Endothelial cell of umbilical vein (primary cell): Measurements from ENCODE around the gene BCL6B.

Experiments used
- CTCF ChIP-seq, 2 donors: IDR thresholded peaks; 1 replicate in 1 of 2; 2 replicates in 1 of 2; pipeline ENCODE4 v1.5.1; 2011; ENCODE audit warnings: low read length in 2 of 2, mild to moderate bottlenecking in 2 of 2, moderate library complexity in 2 of 2, control low read depth in 1 of 2, inconsistent platforms in 1 of 2, low read depth in 1 of 2; ENCODE audit not compliant: insufficient read depth in 1 of 2; ENCODE audit errors: extremely low read depth in 1 of 2
- EZH2 ChIP-seq: IDR thresholded peaks from 2 replicates; pipeline ENCODE4 v1.6.1; 2012; ENCODE audit warnings: borderline replicate concordance, low read depth, mild to moderate bottlenecking, moderate library complexity, low read length, inconsistent platforms; ENCODE audit not compliant: severe bottlenecking
- MAX ChIP-seq: IDR thresholded peaks from 2 replicates; pipeline ENCODE4 v1.6.1; 2011; ENCODE audit not compliant: insufficient read depth, insufficient read length
- MYC ChIP-seq: IDR thresholded peaks from one replicate; pipeline ENCODE4 v1.6.1; 2011; ENCODE audit warnings: mild to moderate bottlenecking, low read depth, low read length
- POLR2A ChIP-seq: IDR thresholded peaks from 2 replicates; pipeline ENCODE4 v1.6.1; 2012; ENCODE audit warnings: low read depth, mild to moderate bottlenecking, control low read depth, low read length
- POLR2AphosphoS5 ChIP-seq: IDR thresholded peaks from 2 replicates; pipeline ENCODE4 v1.6.1; 2012; ENCODE audit warnings: low read depth, mild to moderate bottlenecking, control low read depth, low read length, moderate library complexity; ENCODE audit not compliant: insufficient read depth

GRCh38 chr17:7005716-7006115, 17.1 kb upstream of the BCL6B start:
- TF ChIP-seq POLR2A (no peak), CTCF (IDR thresholded peaks at IDR 0.05; ENCODE audit: extremely low read depth in 1 of 2, insufficient read depth in 1 of 2, low read depth in 1 of 2, low read length in 2 of 2) (no peak), EZH2 (no peak), POLR2AphosphoS5 (no peak), MAX (no peak), MYC (no peak)
